ENCODE results near the gene TRAM2.

DNA sequence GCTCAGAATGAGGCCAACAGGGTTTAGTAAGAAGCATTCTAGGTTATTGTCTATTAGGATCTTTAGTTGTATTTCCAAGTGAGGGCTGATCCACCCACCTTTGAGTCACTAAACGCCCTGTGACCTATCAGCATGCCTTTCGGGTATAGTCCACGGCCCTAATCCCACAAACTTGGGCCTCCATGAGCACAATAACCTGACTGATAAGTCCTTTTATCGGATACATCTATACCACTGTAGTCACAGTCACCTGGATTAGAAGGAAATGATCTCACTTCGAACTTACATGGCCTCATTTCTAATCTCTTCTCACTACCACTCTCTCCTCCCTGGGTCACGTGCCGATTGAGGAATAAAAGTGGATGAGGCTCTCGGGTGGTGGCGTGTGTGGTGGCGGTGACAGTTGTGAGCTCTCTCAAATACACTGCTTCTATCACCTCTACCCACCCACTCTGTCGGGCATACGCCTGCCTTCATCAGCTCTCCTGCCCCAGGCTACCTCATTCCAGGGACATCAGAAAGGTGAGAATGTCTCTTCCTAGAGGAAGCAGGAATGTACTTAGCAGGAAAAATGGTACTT is 65.2 kb downstream of the TRAM2 start:
- TF ChIP-seq CTCF (IDR thresholded peaks at IDR 0.05) (no peak), POLR2A (IDR thresholded peaks at IDR 0.05) (no peak)
